Endothelial cell of umbilical vein (primary cell): ENCODE measurements around the gene EIF1B. TPM values are rescaled to one million over a fixed set of nuclear protein-coding genes. Genes with fewer than 3 reads are reported as not detected.

Experiments used
- BruUV-seq: library from RNA; stranded (reverse); fragments of 400-500 nt; replicated peaks from 2 replicates; lab custom pipeline; 2021; lab: Mats Ljungman, UMichigan
- CTCF ChIA-PET: fragments of 300-600, 350-600 bp; sonication (Branson Sonifier 250); formaldehyde crosslinking; loops from one replicate; lab custom pipeline; 2021; ENCODE audit warnings: antibody characterized with exemption, inconsistent platforms; lab: Charles Lee
- POLR2A ChIA-PET: fragments of 300-600, 350-600 bp; sonication (Branson Sonifier 250); formaldehyde crosslinking; loops from one replicate; lab custom pipeline; 2021; ENCODE audit warnings: antibody characterized with exemption, inconsistent platforms; lab: Charles Lee
- DNase-seq: peaks from one replicate; pipeline ENCODE4 v3.0.0-alpha.2; 2011; ENCODE audit warnings: low read depth, low spot score
- FAIRE-seq: peaks from 2 replicates; lab custom pipeline; 2011; peaks lifted over from hg19 to GRCh38; lab: Jason Lieb, UNC
- H2AFZ ChIP-seq: 2 replicates; pipeline ENCODE4 v1.6.0; 2012; ENCODE audit warnings: low read depth, low read length, control low read depth, inconsistent platforms
- H3K27ac ChIP-seq: 2 replicates; pipeline ENCODE4 v1.5.1; 2011; ENCODE audit warnings: low read depth, mild to moderate bottlenecking, control low read depth, low read length, moderate library complexity; ENCODE audit not compliant: insufficient read depth
- H3K27me3 ChIP-seq, 2 experiments: 2 replicates each; pipeline versions ENCODE4 v1.6.0 to v1.6.1; 2011; ENCODE audit warnings: low read length in 2 of 2, mixed read lengths in 1 of 2; ENCODE audit not compliant: control insufficient read depth in 2 of 2, insufficient read depth in 2 of 2
- H3K36me3 ChIP-seq, 2 experiments: 2 replicates in 1 of 2; 3 replicates in 1 of 2; pipeline ENCODE4 v1.5.1; 2011; ENCODE audit warnings: low read length in 2 of 2, mild to moderate bottlenecking in 1 of 2, moderate library complexity in 1 of 2; ENCODE audit not compliant: control insufficient read depth in 2 of 2, insufficient read depth in 2 of 2; ENCODE audit errors: extremely low read depth in 1 of 2
- H3K4me1 ChIP-seq: 3 replicates; pipeline ENCODE4 v1.5.1; 2011; ENCODE audit warnings: mild to moderate bottlenecking, low read length; ENCODE audit not compliant: control insufficient read depth, insufficient read depth; ENCODE audit errors: extremely low read depth
- H3K4me2 ChIP-seq: 2 replicates; pipeline ENCODE4 v1.6.1; 2011; ENCODE audit warnings: low read length, control low read depth, mixed read lengths; ENCODE audit not compliant: insufficient read depth
- H3K4me3 ChIP-seq, 3 experiments: fragments of 200-600 bp in 1 of 3; sonication (generic), shearing (Covaris generic) in 1 of 3; replicated peaks in 1 of 3; 2 replicates each; pipeline ENCODE4 v1.5.1; 2011 to 2016; ENCODE audit warnings: control low read depth in 3 of 3, low read length in 3 of 3, mild to moderate bottlenecking in 2 of 3, inconsistent platforms in 1 of 3, low read depth in 1 of 3, moderate library complexity in 1 of 3; ENCODE audit not compliant: insufficient read depth in 1 of 3
- H3K79me2 ChIP-seq: 2 replicates; pipeline ENCODE4 v1.6.0; 2012; ENCODE audit warnings: low read length, inconsistent platforms; ENCODE audit not compliant: control insufficient read depth, insufficient read depth
- H3K9ac ChIP-seq: replicated peaks from 2 replicates; pipeline ENCODE3; 2011; ENCODE audit warnings: low read length, control low read depth; ENCODE audit not compliant: insufficient read depth; ENCODE audit errors: extremely low read depth
- H3K9me1 ChIP-seq: replicated peaks from 3 replicates; pipeline ENCODE4 v1.6.0; 2011; ENCODE audit warnings: mild to moderate bottlenecking, low read length; ENCODE audit not compliant: control insufficient read depth, insufficient read depth; ENCODE audit errors: extremely low read depth
- H3K9me3 ChIP-seq: replicated peaks from 2 replicates; pipeline ENCODE4 v1.5.1; 2012; ENCODE audit warnings: low read length, inconsistent platforms; ENCODE audit not compliant: control insufficient read depth, insufficient read depth
- H4K20me1 ChIP-seq: replicated peaks from 2 replicates; pipeline ENCODE3; 2011; ENCODE audit warnings: mild to moderate bottlenecking, low read length; ENCODE audit not compliant: control insufficient read depth, insufficient read depth; ENCODE audit errors: extremely low read depth
- EZH2 ChIP-seq: IDR thresholded peaks from 2 replicates; pipeline ENCODE4 v1.6.1; 2012; ENCODE audit warnings: borderline replicate concordance, low read depth, mild to moderate bottlenecking, moderate library complexity, low read length, inconsistent platforms; ENCODE audit not compliant: severe bottlenecking
- FOS ChIP-seq: IDR thresholded peaks from 2 replicates; pipeline ENCODE4 v1.6.1; 2011; ENCODE audit warnings: mild to moderate bottlenecking, low read length, moderate library complexity, borderline replicate concordance; ENCODE audit not compliant: insufficient read depth
- GATA2 ChIP-seq: IDR thresholded peaks from 2 replicates; pipeline ENCODE4 v1.7.0; 2011; ENCODE audit warnings: low read depth, mild to moderate bottlenecking, moderate library complexity, mixed read lengths, low read length; ENCODE audit not compliant: insufficient read length, insufficient read depth
- JUN ChIP-seq: IDR thresholded peaks from 2 replicates; pipeline ENCODE4 v1.6.1; 2011; ENCODE audit warnings: borderline replicate concordance, low read depth; ENCODE audit not compliant: insufficient read length, insufficient read depth
- MYC ChIP-seq: IDR thresholded peaks from one replicate; pipeline ENCODE4 v1.6.1; 2011; ENCODE audit warnings: mild to moderate bottlenecking, low read depth, low read length
- POLR2A ChIP-seq: IDR thresholded peaks from 2 replicates; pipeline ENCODE4 v1.6.1; 2012; ENCODE audit warnings: low read depth, mild to moderate bottlenecking, control low read depth, low read length
- POLR2AphosphoS5 ChIP-seq: IDR thresholded peaks from 2 replicates; pipeline ENCODE4 v1.6.1; 2012; ENCODE audit warnings: low read depth, mild to moderate bottlenecking, control low read depth, low read length, moderate library complexity; ENCODE audit not compliant: insufficient read depth
- dilution Hi-C: fragments of 300-500 bp; cut with MboI; formaldehyde crosslinking; loops from one replicate; pipeline ENCODE4 v1.15.0; 2019; ENCODE audit warnings: low sequenced_read_pairs; ENCODE audit not compliant: extremely low pct_ligation_motif_present
- intact Hi-C: fragments of 100-400 bp; cut with micrococcal nuclease; formaldehyde crosslinking; loops from one replicate; pipeline ENCODE4 v1.10.0; 2022
- polyA plus RNA-seq, 4 experiments: library from polyadenylated mRNA; depleted of rRNA in 3 of 4; stranded (reverse) in 3 of 4; unstranded in 1 of 4; fragments of >200 nt; gene quantifications; 2 replicates each; pipeline versions ENCODE4 v1.2.1 to v1.2.3, GENCODE V29; 2011 to 2012; ENCODE audit warnings: missing spikeins in 1 of 4
- total RNA-seq: library from RNA; stranded (reverse); gene quantifications from 2 replicates; pipeline ENCODE4 v1.2.3, GENCODE V29; 2021
- TF ChIP-seq, protein P1 (sequence below), 2 donors: IDR thresholded peaks; 1 replicate in 1 of 2; 2 replicates in 1 of 2; pipeline ENCODE4 v1.5.1; 2011; ENCODE audit warnings: low read length in 2 of 2, mild to moderate bottlenecking in 2 of 2, moderate library complexity in 2 of 2, control low read depth in 1 of 2, inconsistent platforms in 1 of 2, low read depth in 1 of 2; ENCODE audit not compliant: insufficient read depth in 1 of 2; ENCODE audit errors: extremely low read depth in 1 of 2
- TF ChIP-seq, protein P2 (sequence below): IDR thresholded peaks from 2 replicates; pipeline ENCODE4 v1.6.1; 2011; ENCODE audit not compliant: insufficient read depth, insufficient read length

Gene EIF1B
- total and polyA plus RNA-seq, 2 donors (not counting 3 experiments of a cell fraction or from before 2014, with no cell fraction given): 17.8 to 46.0 TPM

DNA sequence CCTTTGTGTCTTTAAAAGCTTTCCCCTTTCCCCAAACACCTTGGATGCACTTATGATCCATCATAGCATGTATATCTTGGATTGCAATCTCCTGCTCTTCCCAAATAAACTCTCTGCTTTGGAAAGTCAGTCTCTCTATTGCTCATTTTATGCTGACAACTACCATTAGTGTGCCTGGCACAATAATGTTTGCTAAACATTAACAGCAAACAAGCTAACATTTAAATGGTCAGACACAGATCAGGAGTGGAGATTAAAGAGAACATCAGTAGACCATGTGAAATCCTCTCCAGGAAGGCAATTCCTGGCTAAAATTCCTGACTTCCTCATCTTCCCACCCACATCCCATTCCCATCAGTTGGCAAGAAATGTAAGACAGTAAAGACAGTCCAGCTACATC is 44.3 kb upstream of the EIF1B start:
- H3K9ac ChIP-seq: no peak overlapping the region
- BruUV-seq: no TSS peak
- no peak overlapping the region for H3K4me2 ChIP-seq
- H3K4me1 ChIP-seq: no peaks in the 10 kb centered on the region
- intact Hi-C loops (no loop called here), dilution Hi-C loops (no loop called here)
- H3K9me1 ChIP-seq: no peaks in the 10 kb centered on the region
- no peaks in the 10 kb centered on the region for H3K27me3 ChIP-seq
- POLR2A ChIA-PET: no interaction called here
- no peaks in the 10 kb centered on the region for H4K20me1 ChIP-seq
- DNase-seq (no peak), FAIRE-seq (no peak)
- no peaks in the 10 kb centered on the region for H3K9me3 ChIP-seq
- CTCF ChIA-PET: interaction anchor here (1.7 kb wide), 1 partner anchor 61 kb away, joined by 3 read pairs; no protein-coding TSS in a partner anchor
- no peak overlapping the region for H3K4me3 ChIP-seq
- peaks cover 0 to 3% of the 10 kb centered on the region in 2 experiments for H3K36me3 ChIP-seq
- no peak overlapping the region for H2AFZ ChIP-seq
- no peak overlapping the region for H3K27ac ChIP-seq
- no peak for TF ChIP-seq MYC
- TF ChIP-seq, protein P1, sequence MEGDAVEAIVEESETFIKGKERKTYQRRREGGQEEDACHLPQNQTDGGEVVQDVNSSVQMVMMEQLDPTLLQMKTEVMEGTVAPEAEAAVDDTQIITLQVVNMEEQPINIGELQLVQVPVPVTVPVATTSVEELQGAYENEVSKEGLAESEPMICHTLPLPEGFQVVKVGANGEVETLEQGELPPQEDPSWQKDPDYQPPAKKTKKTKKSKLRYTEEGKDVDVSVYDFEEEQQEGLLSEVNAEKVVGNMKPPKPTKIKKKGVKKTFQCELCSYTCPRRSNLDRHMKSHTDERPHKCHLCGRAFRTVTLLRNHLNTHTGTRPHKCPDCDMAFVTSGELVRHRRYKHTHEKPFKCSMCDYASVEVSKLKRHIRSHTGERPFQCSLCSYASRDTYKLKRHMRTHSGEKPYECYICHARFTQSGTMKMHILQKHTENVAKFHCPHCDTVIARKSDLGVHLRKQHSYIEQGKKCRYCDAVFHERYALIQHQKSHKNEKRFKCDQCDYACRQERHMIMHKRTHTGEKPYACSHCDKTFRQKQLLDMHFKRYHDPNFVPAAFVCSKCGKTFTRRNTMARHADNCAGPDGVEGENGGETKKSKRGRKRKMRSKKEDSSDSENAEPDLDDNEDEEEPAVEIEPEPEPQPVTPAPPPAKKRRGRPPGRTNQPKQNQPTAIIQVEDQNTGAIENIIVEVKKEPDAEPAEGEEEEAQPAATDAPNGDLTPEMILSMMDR (IDR thresholded peaks at IDR 0.05; ENCODE audit: extremely low read depth in 1 of 2, insufficient read depth in 1 of 2, low read depth in 1 of 2, low read length in 2 of 2): no peak
- TF ChIP-seq EZH2: no peak
- no peak for TF ChIP-seq POLR2A
- no peak for TF ChIP-seq GATA2
- TF ChIP-seq, protein P2, sequence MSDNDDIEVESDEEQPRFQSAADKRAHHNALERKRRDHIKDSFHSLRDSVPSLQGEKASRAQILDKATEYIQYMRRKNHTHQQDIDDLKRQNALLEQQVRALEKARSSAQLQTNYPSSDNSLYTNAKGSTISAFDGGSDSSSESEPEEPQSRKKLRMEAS: no peak
- no peak for TF ChIP-seq POLR2AphosphoS5
- no peak for TF ChIP-seq JUN
- no peak for TF ChIP-seq FOS
- H3K79me2 ChIP-seq: no peaks in the 10 kb centered on the region
